ENCODE measurements around the gene CD68.

CD68 gene

GRCh38 chr17:7579001-7579833 is at the start of gene CD68:
Gene CD68, plus strand, starts transcription at chr17:7579638. Its CDS starts 40 bp downstream, at chr17:7579678.
- peak; percentile 92 for FAIRE-seq
- peak; percentile 63 for DNase-seq (ENCODE audit: extremely low spot score, insufficient read length, low read depth)

- FAIRE-seq: peak; percentile 69
- no peak for DNase-seq (ENCODE audit: extremely low spot score, insufficient read length, low read depth)
These were observed 49.2 kb upstream of the CD68 start for GRCh38 chr17:7530023-7530900.

- DNase-seq (ENCODE audit: extremely low spot score, insufficient read length, low read depth): no peak
- FAIRE-seq: no peak
These were observed 41.4 kb upstream of the CD68 start for GRCh38 chr17:7538050-7538449.

- DNase-seq (ENCODE audit: extremely low spot score, insufficient read length, low read depth) (no peak), FAIRE-seq (no peak)
These were observed 40.4 kb upstream of the CD68 start for GRCh38 chr17:7538891-7539545.

- DNase-seq (ENCODE audit: extremely low spot score, insufficient read length, low read depth): no peak
These were observed 38.3 kb upstream of the CD68 start for GRCh38 chr17:7541074-7541621.

GRCh38 chr17:7544911-7545310 is 34.5 kb upstream of the CD68 start:
- no peak for DNase-seq (ENCODE audit: extremely low spot score, insufficient read length, low read depth)
- FAIRE-seq: no peak

More at GRCh38 chr17:7541074-7541621, 38.3 kb upstream of the CD68 start:
- FAIRE-seq: no peak

GRCh38 chr17:7548585-7549400 is 30.6 kb upstream of the CD68 start, which contains the start of gene TNFSF12:
Gene TNFSF12, plus strand, starts transcription at chr17:7549058. Its CDS starts 96 bp downstream, at chr17:7549154.
- FAIRE-seq (no peak), DNase-seq (ENCODE audit: extremely low spot score, insufficient read length, low read depth) (no peak)

GRCh38 chr17:7549401-7550055 is 29.9 kb upstream of the CD68 start:
- DNase-seq (ENCODE audit: extremely low spot score, insufficient read length, low read depth) (no peak), FAIRE-seq (peak; percentile 41)

GRCh38 chr17:7550344-7550743 is 29.1 kb upstream of the CD68 start:
- DNase-seq (ENCODE audit: extremely low spot score, insufficient read length, low read depth) (no peak), FAIRE-seq (no peak)

- DNase-seq (ENCODE audit: extremely low spot score, insufficient read length, low read depth) (no peak), FAIRE-seq (no peak)
These were observed 28.0 kb upstream of the CD68 start for GRCh38 chr17:7551396-7551795.

- FAIRE-seq: peak; percentile 97
These were observed 26.8 kb upstream of the CD68 start for GRCh38 chr17:7552621-7553051.

GRCh38 chr17:7553356-7553755 is 26.1 kb upstream of the CD68 start:
- FAIRE-seq (peak; percentile 56), DNase-seq (ENCODE audit: extremely low spot score, insufficient read length, low read depth) (no peak)

More at GRCh38 chr17:7552621-7553051, 26.8 kb upstream of the CD68 start:
- peak; percentile 57 for DNase-seq (ENCODE audit: extremely low spot score, insufficient read length, low read depth)

- DNase-seq (ENCODE audit: extremely low spot score, insufficient read length, low read depth) (no peak), FAIRE-seq (no peak)
These were observed 24.0 kb upstream of the CD68 start for GRCh38 chr17:7555320-7555948.

- no peak for FAIRE-seq
These were observed 22.8 kb upstream of the CD68 start for GRCh38 chr17:7556627-7557026.

GRCh38 chr17:7557147-7557764 is 22.2 kb upstream of the CD68 start:
- no peak for DNase-seq (ENCODE audit: extremely low spot score, insufficient read length, low read depth)
- no peak for FAIRE-seq

More at GRCh38 chr17:7556627-7557026, 22.8 kb upstream of the CD68 start:
- no peak for DNase-seq (ENCODE audit: extremely low spot score, insufficient read length, low read depth)

- no peak for DNase-seq (ENCODE audit: extremely low spot score, insufficient read length, low read depth)
These were observed 21.5 kb upstream of the CD68 start for GRCh38 chr17:7557775-7558543.

More at GRCh38 chr17:7557775-7558543, 21.5 kb upstream of the CD68 start:
- peak; percentile 95 for FAIRE-seq
